HepG2 (cell line): ENCODE results near the gene EXOSC7. TPM values are rescaled to one million over a fixed set of nuclear protein-coding genes. Genes with fewer than 3 reads are reported as not detected.

Experiments
- ATAC-seq: fragments of 200-7000 bp; cut with Tn5 transposase; 3 replicates; pipeline ENCODE4 v1.9.1; 2020; ENCODE audit warnings: mild to moderate bottlenecking, moderate library complexity
- BruUV-seq: library from RNA; stranded (reverse); fragments of 400-500 nt; replicated peaks from 2 replicates; lab custom pipeline; 2021; lab: Mats Ljungman, UMichigan
- CTCF ChIA-PET: fragments of 300-600 bp; formaldehyde crosslinking; extraction: SDS; loops from one replicate; lab custom pipeline; 2021; ENCODE audit warnings: low total read pairs, inconsistent platforms, low intra/inter-chr PET ratio; lab: Yijun Ruan, JAX
- POLR2A ChIA-PET: fragments of 350-600 bp; sonication (Branson Sonifier 250); formaldehyde crosslinking; loops from one replicate; lab custom pipeline; 2020; ENCODE audit warnings: antibody characterized with exemption, inconsistent platforms; lab: Yijun Ruan, JAX
- DNase-seq: peaks from one replicate; pipeline ENCODE4 v3.0.0-alpha.2; 2015; ENCODE audit warnings: low spot score
- FAIRE-seq: peaks from 3 replicates; lab custom pipeline; 2011; peaks lifted over from hg19 to GRCh38; lab: Jason Lieb, UNC
- H2AFZ ChIP-seq: one replicate; pipeline ENCODE4 v1.6.1; 2011; ENCODE audit warnings: low read length, inconsistent platforms
- H3K27ac ChIP-seq: fragments of 300-600 bp; 3 replicates; pipeline ENCODE4 v1.8.0; 2011; ENCODE audit warnings: mixed run types, mild to moderate bottlenecking, mixed read lengths, low read length, inconsistent platforms; ENCODE audit not compliant: insufficient read depth; ENCODE audit errors: extremely low read length
- H3K27me3 ChIP-seq, 2 experiments: fragments of 200-600 bp in 1 of 2; 2 replicates in 1 of 2; 3 replicates in 1 of 2; pipeline versions ENCODE4 v1.6.0 to v1.8.0; 2011; ENCODE audit warnings: low read length in 2 of 2, mild to moderate bottlenecking in 2 of 2, moderate library complexity in 2 of 2, inconsistent platforms in 1 of 2; ENCODE audit not compliant: insufficient read depth in 2 of 2, control insufficient read depth in 1 of 2
- H3K36me3 ChIP-seq, 2 experiments: fragments of 200-600 bp in 1 of 2; replicated peaks in 1 of 2; 2 replicates in 1 of 2; 3 replicates in 1 of 2; pipeline versions ENCODE4 v1.5.1 to v1.8.0; 2011; ENCODE audit warnings: low read length in 2 of 2, inconsistent platforms in 1 of 2; ENCODE audit not compliant: insufficient read depth in 2 of 2, control insufficient read depth in 1 of 2
- H3K4me1 ChIP-seq: 2 replicates; pipeline ENCODE4 v1.5.1; 2012; ENCODE audit warnings: low read length, inconsistent platforms; ENCODE audit not compliant: insufficient read depth
- H3K4me2 ChIP-seq: 2 replicates; pipeline ENCODE4 v1.6.0; 2011; ENCODE audit warnings: low read depth, low read length, inconsistent platforms
- H3K4me3 ChIP-seq, 3 experiments: fragments of 200-600 bp in 1 of 3; sonication (generic), shearing (Covaris generic) in 1 of 3; replicated peaks in 1 of 3; 2 replicates each; pipeline ENCODE4 v1.5.1; 2011 to 2016; ENCODE audit warnings: low read length in 3 of 3, inconsistent platforms in 2 of 3, low read depth in 2 of 3, mild to moderate bottlenecking in 2 of 3, control low read depth in 1 of 3, mixed read lengths in 1 of 3; ENCODE audit not compliant: insufficient read depth in 1 of 3
- H3K79me2 ChIP-seq: one replicate; pipeline ENCODE4 v1.6.1; 2011; ENCODE audit warnings: low read length, inconsistent platforms; ENCODE audit not compliant: insufficient read depth
- H3K9ac ChIP-seq: 2 replicates; pipeline ENCODE4 v1.6.0; 2011; ENCODE audit warnings: mild to moderate bottlenecking, low read depth, low read length, inconsistent platforms; ENCODE audit not compliant: insufficient read depth
- H3K9me3 ChIP-seq: 2 replicates; pipeline ENCODE4 v1.5.1; 2012; ENCODE audit warnings: mild to moderate bottlenecking, low read length
- H4K20me1 ChIP-seq: 2 replicates; pipeline ENCODE4 v1.6.0; 2011; ENCODE audit warnings: inconsistent platforms, mild to moderate bottlenecking, low read length, moderate library complexity; ENCODE audit not compliant: insufficient read depth
- CHCHD3 ChIP-seq: sonication (generic); formaldehyde crosslinking; IDR thresholded peaks from 2 replicates; pipeline ENCODE4 v1.8.0; 2022; ENCODE audit warnings: mild to moderate bottlenecking, missing genetic modification reagents, moderate library complexity
- DZIP1 ChIP-seq: sonication (generic); formaldehyde crosslinking; IDR thresholded peaks from 2 replicates; pipeline ENCODE4 v1.5.0; 2020; ENCODE audit warnings: mild to moderate bottlenecking, missing genetic modification reagents
- FOXK1 ChIP-seq: sonication (generic); formaldehyde crosslinking; IDR thresholded peaks from 2 replicates; pipeline ENCODE4 v1.4.0; 2020; ENCODE audit warnings: low read depth, missing genetic modification reagents, borderline replicate concordance
- GABPA ChIP-seq, 2 experiments: IDR thresholded peaks; 2 replicates each; pipeline ENCODE4 v1.6.1; 2011 to 2016; ENCODE audit warnings: low read depth in 2 of 2, low read length in 1 of 2, missing biosample characterization in 1 of 2, missing genetic modification characterization in 1 of 2
- HNF4A ChIP-seq: sonication (generic); formaldehyde crosslinking; IDR thresholded peaks from 2 replicates; pipeline ENCODE4 v1.4.0; 2020; ENCODE audit warnings: missing genetic modification reagents
- PPARG ChIP-seq: conservative IDR thresholded peaks from 2 replicates; pipeline ENCODE4 v1.6.1; 2016; ENCODE audit warnings: missing biosample characterization, missing genetic modification reagents
- RARA ChIP-seq: IDR thresholded peaks from 2 replicates; pipeline ENCODE4 v1.6.1; 2016; ENCODE audit warnings: missing genetic modification reagents, missing compliant biosample characterization
- RXRA ChIP-seq: sonication (generic); formaldehyde crosslinking; IDR thresholded peaks from 2 replicates; pipeline ENCODE4 v1.5.1; 2020; ENCODE audit warnings: missing genetic modification reagents
- SOX5 ChIP-seq: IDR thresholded peaks from 2 replicates; pipeline ENCODE4 v1.6.1; 2016; ENCODE audit warnings: borderline replicate concordance
- TBX2 ChIP-seq: sonication (generic); formaldehyde crosslinking; IDR thresholded peaks from 2 replicates; pipeline ENCODE4 v1.5.0; 2020; ENCODE audit warnings: missing genetic modification reagents, mild to moderate bottlenecking, borderline replicate concordance
- ZBTB33 ChIP-seq: sonication (generic); formaldehyde crosslinking; IDR thresholded peaks from 2 replicates; pipeline ENCODE4 v1.4.0; 2020; ENCODE audit warnings: missing genetic modification reagents
- ZFP82 ChIP-seq: sonication (generic); formaldehyde crosslinking; IDR thresholded peaks from 2 replicates; pipeline ENCODE4 v1.5.1; 2020; ENCODE audit warnings: mild to moderate bottlenecking, missing genetic modification reagents, borderline replicate concordance
- ZNF20 ChIP-seq: sonication (generic); formaldehyde crosslinking; IDR thresholded peaks from 2 replicates; pipeline ENCODE4 v1.4.0; 2020; ENCODE audit warnings: mild to moderate bottlenecking, moderate library complexity, missing genetic modification reagents
- ZNF337 ChIP-seq: sonication (generic); formaldehyde crosslinking; IDR thresholded peaks from 2 replicates; pipeline ENCODE4 v1.5.1; 2020; ENCODE audit warnings: missing genetic modification reagents, low read depth, mild to moderate bottlenecking, borderline replicate concordance
- ZNF484 ChIP-seq: sonication (generic); formaldehyde crosslinking; IDR thresholded peaks from 2 replicates; pipeline ENCODE4 v1.5.1; 2020; ENCODE audit warnings: mild to moderate bottlenecking, low read depth, missing genetic modification reagents, borderline replicate concordance
- ZNF501 ChIP-seq: sonication (generic); formaldehyde crosslinking; IDR thresholded peaks from 2 replicates; pipeline ENCODE4 v1.5.1; 2020; ENCODE audit warnings: mild to moderate bottlenecking, moderate library complexity, missing genetic modification reagents
- ZNF598 ChIP-seq: sonication (generic); formaldehyde crosslinking; IDR thresholded peaks from 2 replicates; pipeline ENCODE4 v1.5.1; 2020; ENCODE audit warnings: mild to moderate bottlenecking, missing genetic modification reagents, borderline replicate concordance
- ZNF607 ChIP-seq: sonication (generic); formaldehyde crosslinking; IDR thresholded peaks from 2 replicates; pipeline ENCODE4 v1.5.1; 2020; ENCODE audit warnings: missing genetic modification reagents, mild to moderate bottlenecking, borderline replicate concordance
- ZNF747 ChIP-seq: sonication (generic); formaldehyde crosslinking; IDR thresholded peaks from 2 replicates; pipeline ENCODE4 v1.8.1; 2023; ENCODE audit warnings: missing genetic modification reagents, mild to moderate bottlenecking, borderline replicate concordance
- ZNF75D ChIP-seq: sonication (generic); formaldehyde crosslinking; IDR thresholded peaks from 2 replicates; pipeline ENCODE4 v1.8.1; 2023; ENCODE audit warnings: missing genetic modification reagents, mild to moderate bottlenecking, borderline replicate concordance
- ZNF768 ChIP-seq: sonication (generic); formaldehyde crosslinking; IDR thresholded peaks from 2 replicates; pipeline ENCODE4 v1.4.0; 2020; ENCODE audit warnings: missing genetic modification reagents
- WGBS: methylation state at CpG from one replicate; pipeline ENCODE4 v1.1.6; 2017; ENCODE audit warnings: low lambda C conversion rate; 5-methylcytosine and 5-hydroxymethylcytosine counted together
- in situ Hi-C: cut with HindIII; loops from 2 replicates; pipeline ENCODE4 v1.10.0; 2017; ENCODE audit warnings: low pct_unique_long_range_greater_than_20kb; ENCODE audit not compliant: extremely low pct_ligation_motif_present
- intact Hi-C: fragments of 100-400 bp; cut with micrococcal nuclease; formaldehyde crosslinking; loops from one replicate; pipeline ENCODE4 v1.10.0; 2022; ENCODE audit not compliant: unreplicated experiment
- polyA plus RNA-seq, 8 experiments: library from polyadenylated mRNA; depleted of rRNA in 3 of 8; stranded (reverse) in 7 of 8; unstranded in 1 of 8; fragments of >200 nt; fragmentation: Illumina TruSeq in 4 of 8; extraction: Trizol in 4 of 8; gene quantifications; 2 replicates each; pipeline versions ENCODE4 v1.2.1 to v1.2.3, GENCODE V29; 2011 to 2016; ENCODE audit warnings: low read depth in 4 of 8, missing spikeins in 1 of 8, mixed read lengths in 1 of 8; ENCODE audit not compliant: insufficient read depth in 1 of 8
- total RNA-seq, 5 experiments: library from RNA; depleted of rRNA; stranded (reverse); fragments of >200 nt; fragmentation: Illumina TruSeq; extraction: Trizol; gene quantifications; 2 replicates each; pipeline ENCODE4 v1.2.3, GENCODE V29; 2016; ENCODE audit warnings: low read depth in 1 of 5

Gene EXOSC7
- total and polyA plus RNA-seq, 2 of the 13 experiments (the other 11 are each of a cell fraction or from before 2014, with no cell fraction given): 68.3 to 74.7 TPM

GRCh38 chr3:44954962-44955361, 21.1 kb upstream of the EXOSC7 start:
- Histone ChIP-seq H3K27ac (peak overlapping the region; percentile 16), H3K79me2 (no peaks in the 10 kb centered on the region), H3K27me3 (no peaks in the 10 kb centered on the region), H3K4me3 (no peak overlapping the region), H3K9ac (no peak overlapping the region), H2AFZ (no peak overlapping the region), H3K9me3 (no peaks in the 10 kb centered on the region), H3K4me1 (peaks cover 19% of the 10 kb centered on the region), H3K36me3 (peaks cover 16 to 26% of the 10 kb centered on the region in 2 experiments; a peak in 4 of 5 replicates), H4K20me1 (no peaks in the 10 kb centered on the region), H3K4me2 (peak overlapping the region; percentile 28; the same call in 1 of the 2 replicates)
- intact Hi-C loops: no loop called here
- FAIRE-seq (no peak), ATAC-seq (peak; percentile 91), DNase-seq (peak; percentile 55)
- in situ Hi-C loops: no loop called here
- POLR2A ChIA-PET: no interaction called here
- BruUV-seq: no TSS peak
- 23% methylated on average over 2 of the region's 3 CpGs for WGBS
- CTCF ChIA-PET: no interaction called here
- peak; percentile 37; the same call in 1 of the 2 replicates for TF ChIP-seq FOXK1 (CRISPR knock-in tag)
- TF ChIP-seq ZNF598 (CRISPR knock-in tag): no peak
- TF ChIP-seq DZIP1 (CRISPR knock-in tag): no peak
- TF ChIP-seq HNF4A (CRISPR knock-in tag): no peak
- no peak for TF ChIP-seq ZBTB33
- TF ChIP-seq RARA (CRISPR knock-in tag): peak; percentile 19; the same call in 1 of the 2 replicates
- TF ChIP-seq ZNF607 (CRISPR knock-in tag): no peak
- no peak for TF ChIP-seq ZNF501 (CRISPR knock-in tag)
- TF ChIP-seq ZFP82 (CRISPR knock-in tag): no peak
- TF ChIP-seq ZNF747: no peak
- TF ChIP-seq PPARG (CRISPR knock-in tag): peak; percentile 92
- TF ChIP-seq ZNF768 (CRISPR knock-in tag): no peak
- TF ChIP-seq TBX2 (CRISPR knock-in tag): no peak
- TF ChIP-seq RXRA (CRISPR knock-in tag): peak; percentile 34; the same call in 1 of the 2 replicates
- TF ChIP-seq ZNF20 (CRISPR knock-in tag): no peak
- no peak for TF ChIP-seq GABPA (IDR thresholded peaks at IDR 0.05; ENCODE audit: low read depth, low read length)
- TF ChIP-seq GABPA (CRISPR knock-in tag; IDR thresholded peaks at IDR 0.05; ENCODE audit: low read depth): 0 out of 2 replicates have a peak, but pooled peaks have one; percentile 29
- no peak for TF ChIP-seq CHCHD3 (CRISPR knock-in tag)
- peak; percentile 51; the same call in 1 of the 2 replicates for TF ChIP-seq SOX5 (CRISPR knock-in tag)
- no peak for TF ChIP-seq ZNF484 (CRISPR knock-in tag)
- no peak for TF ChIP-seq ZNF75D
- TF ChIP-seq ZNF337 (CRISPR knock-in tag): no peak
